ENCODE measurements around the gene C1QTNF9. TPM values are rescaled to one million over a fixed set of nuclear protein-coding genes. Genes with fewer than 3 reads are reported as not detected.

The C1QTNF9 gene
- total RNA-seq, 1 donor from 2014 or later: not detected

- CTCF ChIA-PET: interaction anchor here (1.1 to 1.5 kb wide), 2 partner anchors 10 to 16 kb away, joined by 3 read pairs; no protein-coding TSS in a partner anchor
- H3K27me3 Mint-ChIP-seq: no peaks in the 10 kb centered on the region
- DNase-seq: no peak
- H3K36me3 Mint-ChIP-seq (ENCODE audit: low read depth): peaks cover 11% of the 10 kb centered on the region
- no peaks in the 10 kb centered on the region for H3K9me3 Mint-ChIP-seq
- H3K4me3 Mint-ChIP-seq: no peak overlapping the region
- H3K4me1 Mint-ChIP-seq: peaks cover 27% of the 10 kb centered on the region
- peak overlapping the region; percentile 75 for H3K27ac Mint-ChIP-seq
- ATAC-seq (ENCODE audit: low read depth): peak; percentile 74
- intact Hi-C loops (cut with micrococcal nuclease): no loop called here
- TF ChIP-seq CTCF (IDR thresholded peaks at IDR 0.05): no peak
- POLR2A ChIA-PET: interaction anchor here (0.7 kb wide), 1 partner anchor 15 kb away, joined by 3 read pairs; no protein-coding TSS in a partner anchor
Measured at GRCh38 chr13:24280720-24281119, 28.7 kb upstream of the C1QTNF9 start.

- no peaks in the 10 kb centered on the region for H3K9me3 Mint-ChIP-seq
- ChIA-PET POLR2A (interaction anchor here (0.7 to 1.1 kb wide), 2 partner anchors 14 to 16 kb away, joined by 3 read pairs; no protein-coding TSS in a partner anchor), CTCF (interaction anchor here (1.5 kb wide), 1 partner anchor 11 kb away, joined by 3 read pairs; no protein-coding TSS in a partner anchor)
- peaks cover 20% of the 10 kb centered on the region for H3K4me1 Mint-ChIP-seq
- peak overlapping the region; percentile 75 for H3K27ac Mint-ChIP-seq
- no peak for TF ChIP-seq CTCF (IDR thresholded peaks at IDR 0.05)
- H3K36me3 Mint-ChIP-seq (ENCODE audit: low read depth): peaks cover 17% of the 10 kb centered on the region
- no peaks in the 10 kb centered on the region for H3K27me3 Mint-ChIP-seq
- H3K4me3 Mint-ChIP-seq: no peak overlapping the region
- ATAC-seq (ENCODE audit: low read depth): no peak
- DNase-seq: no peak
- intact Hi-C loops (cut with micrococcal nuclease): no loop called here
Measured at GRCh38 chr13:24281188-24282008, 28.0 kb upstream of the C1QTNF9 start.

- DNase-seq (no peak), ATAC-seq (ENCODE audit: low read depth) (no peak)
- peaks cover 13% of the 10 kb centered on the region for H3K4me1 Mint-ChIP-seq
- peaks cover 24% of the 10 kb centered on the region for H3K36me3 Mint-ChIP-seq (ENCODE audit: low read depth)
- H3K27ac Mint-ChIP-seq: no peak overlapping the region
- POLR2A ChIA-PET: interaction anchor here (1.1 kb wide), 1 partner anchor 15 kb away, joined by 3 read pairs; no protein-coding TSS in a partner anchor
- intact Hi-C loops (cut with micrococcal nuclease): no loop called here
- no peaks in the 10 kb centered on the region for H3K27me3 Mint-ChIP-seq
- CTCF ChIA-PET: no interaction called here
- no peaks in the 10 kb centered on the region for H3K9me3 Mint-ChIP-seq
- H3K4me3 Mint-ChIP-seq: no peak overlapping the region
- TF ChIP-seq CTCF (IDR thresholded peaks at IDR 0.05): no peak
Measured at GRCh38 chr13:24282256-24282655, 27.1 kb upstream of the C1QTNF9 start.

- DNase-seq (no peak), ATAC-seq (ENCODE audit: low read depth) (no peak)
- Mint-ChIP-seq H3K27ac (no peak overlapping the region), H3K27me3 (no peaks in the 10 kb centered on the region), H3K36me3 (ENCODE audit: low read depth) (peaks cover 41% of the 10 kb centered on the region), H3K4me3 (no peak overlapping the region), H3K9me3 (no peaks in the 10 kb centered on the region), H3K4me1 (peaks cover 13% of the 10 kb centered on the region)
- POLR2A ChIA-PET: interaction anchor here (0.7 kb wide), 1 partner anchor 56 kb away, joined by 6 read pairs; no protein-coding TSS in a partner anchor
- CTCF ChIA-PET: no interaction called here
- intact Hi-C loops (cut with micrococcal nuclease): no loop called here
- TF ChIP-seq CTCF (IDR thresholded peaks at IDR 0.05): no peak
Measured at GRCh38 chr13:24284889-24285565, 24.4 kb upstream of the C1QTNF9 start.

GRCh38 chr13:24286624-24287023, 22.8 kb upstream of the C1QTNF9 start:
- intact Hi-C loops (cut with micrococcal nuclease): no loop called here
- DNase-seq (no peak), ATAC-seq (ENCODE audit: low read depth) (no peak)
- no peak overlapping the region for H3K27ac Mint-ChIP-seq
- POLR2A ChIA-PET: no interaction called here
- H3K9me3 Mint-ChIP-seq: no peaks in the 10 kb centered on the region
- CTCF ChIA-PET: no interaction called here
- peaks cover 54% of the 10 kb centered on the region for H3K36me3 Mint-ChIP-seq (ENCODE audit: low read depth)
- H3K4me1 Mint-ChIP-seq: peaks cover 3% of the 10 kb centered on the region
- no peak overlapping the region for H3K4me3 Mint-ChIP-seq
- no peaks in the 10 kb centered on the region for H3K27me3 Mint-ChIP-seq
- no peak for TF ChIP-seq CTCF (IDR thresholded peaks at IDR 0.05)
